ENCODE measurements around the gene ICE1. TPM values are rescaled to one million over a fixed set of nuclear protein-coding genes. Genes with fewer than 3 reads are reported as not detected.
"Not testable (repeated sequence)": the region's sequence is repeated elsewhere in the genome, so short reads cannot be mapped to it uniquely, and the experiment has no call there.

The ICE1 gene
- total RNA-seq, 1 donor from 2014 or later, result 31.8 TPM

DNA sequence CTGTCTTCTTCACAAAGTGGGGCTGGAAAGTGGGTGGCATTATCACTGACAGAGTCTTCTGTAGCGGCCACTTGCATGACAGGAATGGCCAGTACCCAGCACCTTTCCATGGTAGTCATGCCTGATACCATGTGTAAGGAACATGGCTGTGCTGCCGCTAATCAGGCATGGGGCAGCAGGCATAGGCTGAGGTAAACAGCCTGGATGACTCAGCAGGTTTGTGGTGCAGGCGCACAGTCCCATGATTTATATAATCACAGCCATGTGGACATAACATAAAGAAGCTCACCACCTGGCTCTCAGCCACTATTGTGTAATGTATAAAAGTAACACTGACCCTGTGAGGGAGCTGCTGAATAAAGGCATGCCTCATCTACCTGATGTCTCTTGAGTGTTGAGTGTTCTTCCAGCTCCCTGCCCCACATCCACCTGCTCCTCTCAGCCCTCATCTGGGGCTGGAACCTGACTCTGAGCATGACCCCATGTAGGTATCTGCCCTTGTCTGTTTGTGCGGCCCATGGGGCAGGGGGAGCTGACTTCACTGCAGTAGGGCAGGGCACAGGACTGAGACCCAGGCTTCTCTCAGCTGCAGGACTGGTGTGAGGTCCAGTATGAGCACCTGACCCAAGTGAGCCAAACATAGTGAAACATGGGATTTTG is 13.2 kb upstream of the ICE1 start:
- no peaks in the 10 kb centered on the region for H3K4me1 Mint-ChIP-seq (ENCODE audit: low read depth)
- peaks cover 44% of the 10 kb centered on the region for H3K9me3 Mint-ChIP-seq
- H3K4me3 Mint-ChIP-seq (ENCODE audit: low read depth), result no peak overlapping the region
- no peak for DNase-seq (ENCODE audit: low spot score)
- no peaks in the 10 kb centered on the region for H3K27me3 Mint-ChIP-seq (ENCODE audit: low read depth)
- H3K27ac Mint-ChIP-seq, result no peak overlapping the region
- intact Hi-C loops (cut with micrococcal nuclease), result no loop called here
- no peaks in the 10 kb centered on the region for H3K36me3 Mint-ChIP-seq (ENCODE audit: low read depth)

DNA sequence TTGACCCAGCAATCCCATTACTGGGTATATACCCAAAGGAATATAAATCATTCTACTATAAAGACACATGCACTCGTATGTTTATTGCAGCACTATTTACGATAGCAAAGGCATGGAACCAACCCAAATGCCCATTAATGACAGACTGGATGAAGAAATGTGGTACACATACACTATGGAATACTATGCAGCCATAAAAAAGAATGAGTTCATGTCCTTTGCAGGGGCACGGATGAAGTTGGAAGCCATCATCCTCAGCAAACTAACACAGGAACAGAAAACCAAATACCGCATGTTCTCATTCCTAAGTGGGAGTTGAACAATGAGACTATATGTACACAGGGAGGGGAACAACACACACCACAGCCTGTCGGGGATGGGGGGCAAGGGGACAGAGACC is 8.6 kb upstream of the ICE1 start:
- not testable (repeated sequence) for H3K27me3 Mint-ChIP-seq (ENCODE audit: low read depth)
- H3K9me3 Mint-ChIP-seq, result peaks cover 33% of the 10 kb centered on the region

DNA sequence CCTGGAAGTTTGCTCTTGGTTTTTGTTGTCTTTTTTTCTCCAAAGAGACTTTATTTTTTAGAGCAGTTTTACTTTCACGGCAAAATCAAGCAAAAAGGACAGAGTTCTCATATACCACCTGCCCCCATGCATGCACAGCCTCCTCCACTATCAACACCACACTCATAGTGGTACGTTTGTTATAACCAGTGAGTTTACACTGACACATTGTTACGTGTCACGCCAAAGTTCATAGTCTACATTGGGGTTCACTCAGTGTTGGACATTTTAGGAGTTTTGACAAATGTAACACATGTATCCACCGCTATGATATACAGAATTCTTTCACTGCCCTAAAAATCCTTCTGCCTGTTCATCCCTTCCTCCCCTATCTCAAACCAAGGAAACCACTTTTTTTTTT is 7.5 kb upstream of the ICE1 start:
- no peak overlapping the region for H3K4me3 Mint-ChIP-seq (ENCODE audit: low read depth)
- intact Hi-C loops (cut with micrococcal nuclease), result no loop called here
- peaks cover 2% of the 10 kb centered on the region for H3K4me1 Mint-ChIP-seq (ENCODE audit: low read depth)
- H3K27ac Mint-ChIP-seq, result no peak overlapping the region
- no peak for DNase-seq (ENCODE audit: low spot score)
- H3K27me3 Mint-ChIP-seq (ENCODE audit: low read depth), result no peaks in the 10 kb centered on the region
- peaks cover 22% of the 10 kb centered on the region for H3K9me3 Mint-ChIP-seq
- H3K36me3 Mint-ChIP-seq (ENCODE audit: low read depth), result no peaks in the 10 kb centered on the region

More for the DNA sequence above, 8.6 kb upstream of the ICE1 start:
- H3K4me3 Mint-ChIP-seq (ENCODE audit: low read depth); H3K36me3 Mint-ChIP-seq (ENCODE audit: low read depth); DNase-seq (ENCODE audit: low spot score); H3K27ac Mint-ChIP-seq; H3K4me1 Mint-ChIP-seq (ENCODE audit: low read depth); intact Hi-C loops (cut with micrococcal nuclease): not testable (repeated sequence)

DNA sequence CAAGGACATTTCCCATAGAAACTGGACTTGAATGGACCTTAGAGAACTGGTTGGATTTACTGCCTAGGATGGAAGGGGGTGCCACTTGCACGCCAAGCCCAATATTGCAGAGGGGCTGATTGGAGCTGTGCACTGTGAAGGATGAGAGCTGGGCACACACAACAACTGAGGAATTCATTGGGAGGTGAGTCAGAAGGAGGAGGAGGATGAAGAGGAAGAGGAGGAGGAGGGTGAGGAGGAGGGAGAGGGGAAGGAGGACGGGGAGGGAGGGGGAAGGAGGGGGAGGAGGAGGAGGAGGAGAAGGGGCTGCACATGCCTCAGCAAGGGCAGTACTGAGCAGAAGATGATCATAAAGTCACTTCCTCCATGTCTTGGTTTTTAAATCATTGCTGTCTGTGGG is 5.7 kb upstream of the ICE1 start:
- intact Hi-C loops (cut with micrococcal nuclease), result no loop called here
- Mint-ChIP-seq H3K27ac (no peak overlapping the region), H3K27me3 (ENCODE audit: low read depth) (no peaks in the 10 kb centered on the region), H3K9me3 (peaks cover 6% of the 10 kb centered on the region), H3K36me3 (ENCODE audit: low read depth) (no peaks in the 10 kb centered on the region), H3K4me1 (ENCODE audit: low read depth) (peaks cover 12% of the 10 kb centered on the region), H3K4me3 (ENCODE audit: low read depth) (no peak overlapping the region)
- DNase-seq (ENCODE audit: low spot score), result no peak

DNA sequence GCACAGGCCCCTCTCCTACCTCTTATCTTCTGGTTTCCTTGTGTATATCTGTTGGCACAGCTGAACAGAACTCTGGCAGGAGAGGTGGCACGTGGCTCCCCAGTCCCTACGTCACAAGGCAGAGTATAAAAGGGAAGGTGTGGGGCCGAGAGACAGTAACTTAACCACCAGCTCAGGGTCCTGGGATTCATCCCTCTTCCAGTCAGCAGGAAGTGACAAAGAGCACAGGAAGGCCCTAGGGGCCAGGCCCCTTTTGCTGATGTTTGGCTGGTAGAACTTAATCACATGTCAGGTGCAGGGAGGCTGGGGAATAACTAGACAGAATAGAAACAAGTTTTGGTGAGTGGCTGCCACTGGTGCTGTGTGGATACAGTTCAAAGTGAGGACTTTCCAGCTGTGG is 4.5 kb upstream of the ICE1 start:
- intact Hi-C loops (cut with micrococcal nuclease), result no loop called here
- peaks cover 4% of the 10 kb centered on the region for H3K9me3 Mint-ChIP-seq
- H3K4me1 Mint-ChIP-seq (ENCODE audit: low read depth), result peaks cover 12% of the 10 kb centered on the region
- no peaks in the 10 kb centered on the region for H3K36me3 Mint-ChIP-seq (ENCODE audit: low read depth)
- H3K4me3 Mint-ChIP-seq (ENCODE audit: low read depth), result no peak overlapping the region
- H3K27ac Mint-ChIP-seq, result no peak overlapping the region
- no peak for DNase-seq (ENCODE audit: low spot score)
- no peaks in the 10 kb centered on the region for H3K27me3 Mint-ChIP-seq (ENCODE audit: low read depth)

DNA sequence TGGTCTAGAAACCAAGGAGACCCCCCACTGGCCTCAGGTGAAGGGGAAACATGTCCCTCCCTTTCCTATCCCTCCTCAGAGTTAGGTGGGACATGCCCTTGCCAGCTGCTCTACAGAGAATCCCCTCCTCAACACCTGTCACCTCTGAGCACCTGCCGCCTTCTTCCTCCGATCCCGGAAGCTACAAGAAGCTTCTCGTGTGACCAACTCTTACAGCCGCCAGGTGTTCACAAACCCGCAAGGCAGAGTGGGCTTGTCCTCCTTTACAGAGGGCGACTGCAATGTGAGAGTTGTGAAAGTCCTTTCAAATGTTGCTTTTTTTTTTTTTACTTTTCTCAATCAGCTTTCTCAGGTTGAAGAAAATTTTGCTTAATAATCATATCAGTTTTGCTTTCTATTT is 3.7 kb upstream of the ICE1 start:
- Mint-ChIP-seq H3K4me3 (ENCODE audit: low read depth) (no peak overlapping the region), H3K27me3 (ENCODE audit: low read depth) (no peaks in the 10 kb centered on the region), H3K36me3 (ENCODE audit: low read depth) (no peaks in the 10 kb centered on the region), H3K9me3 (no peaks in the 10 kb centered on the region), H3K27ac (no peak overlapping the region), H3K4me1 (ENCODE audit: low read depth) (peaks cover 12% of the 10 kb centered on the region)
- no peak for DNase-seq (ENCODE audit: low spot score)
- intact Hi-C loops (cut with micrococcal nuclease), result no loop called here

DNA sequence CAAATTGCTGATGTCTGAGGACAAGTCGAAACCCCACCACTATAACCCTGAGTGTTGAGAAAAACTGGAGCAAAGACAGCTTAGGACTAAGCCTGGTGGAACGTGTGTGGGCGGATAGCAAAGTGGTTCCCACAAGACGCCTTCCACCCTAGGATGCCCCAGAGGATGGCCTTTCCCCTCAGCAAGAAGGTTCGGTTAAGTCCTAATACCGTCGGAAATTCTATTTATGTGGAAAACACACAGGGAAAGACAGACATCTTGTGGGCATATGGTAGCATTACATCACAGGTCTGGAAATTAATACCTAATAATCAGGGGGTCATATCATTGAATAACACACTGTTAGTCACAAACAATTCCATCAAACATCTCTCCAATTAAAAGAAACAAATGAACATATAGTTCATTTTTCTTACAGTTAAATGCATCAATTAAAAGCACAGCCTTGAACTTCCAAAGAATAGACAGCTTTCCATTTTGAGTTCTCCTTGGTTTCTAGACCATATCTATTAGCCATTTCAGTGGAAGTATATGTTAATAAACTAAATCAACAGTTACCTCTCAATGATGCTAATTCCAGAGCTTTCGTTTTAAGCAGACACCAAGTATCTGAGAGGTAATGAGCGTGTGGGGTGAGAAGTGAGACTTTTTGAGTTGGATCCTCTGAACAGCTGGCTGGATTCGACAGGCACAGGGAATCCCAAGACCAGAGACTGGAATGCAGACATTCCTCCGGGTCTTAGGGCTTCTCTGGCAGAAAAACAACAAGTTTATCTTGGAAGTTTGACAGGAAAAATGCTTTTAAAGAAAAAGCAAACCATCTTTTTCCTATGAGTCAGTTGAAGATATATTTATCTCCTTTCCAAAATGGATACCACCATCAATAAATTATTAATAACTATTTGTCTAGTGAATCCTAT is 2.9 kb upstream of the ICE1 start:
- intact Hi-C loops (cut with micrococcal nuclease), result loop anchor here (5.0 kb wide), 2 partner anchors 63 to 1078 kb away; no protein-coding TSS in a partner anchor
- H3K27ac Mint-ChIP-seq, result no peak overlapping the region
- no peaks in the 10 kb centered on the region for H3K9me3 Mint-ChIP-seq
- H3K36me3 Mint-ChIP-seq (ENCODE audit: low read depth), result no peaks in the 10 kb centered on the region
- H3K27me3 Mint-ChIP-seq (ENCODE audit: low read depth), result no peaks in the 10 kb centered on the region
- H3K4me1 Mint-ChIP-seq (ENCODE audit: low read depth), result peaks cover 12% of the 10 kb centered on the region
- no peak overlapping the region for H3K4me3 Mint-ChIP-seq (ENCODE audit: low read depth)
- no peak for DNase-seq (ENCODE audit: low spot score)

DNA sequence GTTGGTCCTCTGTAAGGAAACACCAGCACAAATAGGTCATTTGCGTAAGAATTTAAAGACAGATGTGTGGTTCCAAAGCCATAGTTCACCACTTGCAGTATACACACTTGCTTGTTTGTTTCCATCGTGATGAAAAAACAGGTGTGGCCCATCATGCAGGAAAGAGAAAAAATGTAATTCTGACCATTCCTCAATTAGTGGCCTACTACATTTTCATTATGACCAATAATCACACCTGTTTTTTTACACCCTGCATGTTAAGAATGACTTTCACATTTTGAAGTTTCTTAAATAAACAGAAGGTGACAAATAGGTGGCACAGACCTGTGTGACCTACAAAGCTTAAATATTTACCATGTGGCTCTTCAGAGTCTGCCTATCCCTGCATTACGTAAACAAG is 2.2 kb upstream of the ICE1 start:
- no peak overlapping the region for H3K4me3 Mint-ChIP-seq (ENCODE audit: low read depth)
- intact Hi-C loops (cut with micrococcal nuclease), result loop anchor here (5.0 kb wide), 2 partner anchors 62 to 1077 kb away; no protein-coding TSS in a partner anchor
- no peak overlapping the region for H3K27ac Mint-ChIP-seq

DNA sequence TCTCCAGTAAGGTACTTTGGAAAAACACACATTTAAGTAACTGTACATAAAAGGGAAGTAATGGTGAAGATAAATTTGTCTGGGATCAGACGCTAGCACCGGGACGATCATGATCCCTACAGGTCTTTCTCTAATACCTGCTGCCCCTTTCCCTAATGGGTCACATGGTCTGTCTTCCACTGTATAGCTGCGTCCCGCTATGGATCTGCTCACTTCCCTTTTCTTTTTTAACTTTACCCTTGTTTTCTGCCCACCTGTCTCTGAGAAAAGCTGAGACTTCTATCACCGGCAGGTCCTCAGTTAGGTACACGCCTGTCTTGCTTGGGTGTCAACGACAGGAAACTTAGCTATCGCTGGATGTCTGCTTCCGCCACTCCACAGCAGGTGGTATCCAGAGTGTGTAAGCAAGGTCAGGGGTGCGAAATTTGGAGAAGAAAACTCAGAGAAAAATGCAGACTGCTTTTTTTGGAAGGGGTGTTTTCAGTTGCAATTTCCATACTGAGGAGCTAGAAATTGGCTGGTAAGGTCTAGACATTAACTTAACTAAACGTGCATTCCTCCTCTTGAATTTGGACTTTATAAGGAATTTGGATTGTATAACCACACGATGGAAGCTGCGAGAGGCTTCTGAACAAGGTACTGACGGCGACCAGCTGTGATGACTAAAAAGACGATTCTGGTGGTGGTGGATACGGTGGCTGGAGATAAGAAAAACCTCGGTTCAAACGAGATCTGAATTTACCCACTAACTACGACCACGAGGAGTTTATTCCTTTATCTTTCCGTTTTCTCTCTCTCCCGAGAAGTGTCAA is 1.1 kb upstream of the ICE1 start:
- intact Hi-C loops (cut with micrococcal nuclease), result loop anchor here (5.0 kb wide), 2 partner anchors 61 to 1076 kb away; no protein-coding TSS in a partner anchor
- no peaks in the 10 kb centered on the region for H3K27me3 Mint-ChIP-seq (ENCODE audit: low read depth)
- peak; percentile 17 for DNase-seq (ENCODE audit: low spot score)
- peak overlapping the region; percentile 91 for H3K4me3 Mint-ChIP-seq (ENCODE audit: low read depth)
- H3K36me3 Mint-ChIP-seq (ENCODE audit: low read depth), result no peaks in the 10 kb centered on the region
- peak overlapping the region; percentile 90 for H3K27ac Mint-ChIP-seq
- no peaks in the 10 kb centered on the region for H3K9me3 Mint-ChIP-seq
- H3K4me1 Mint-ChIP-seq (ENCODE audit: low read depth), result peaks cover 12% of the 10 kb centered on the region

More for the DNA sequence above, 2.2 kb upstream of the ICE1 start:
- no peak for DNase-seq (ENCODE audit: low spot score)
- Mint-ChIP-seq H3K27me3 (ENCODE audit: low read depth) (no peaks in the 10 kb centered on the region), H3K9me3 (no peaks in the 10 kb centered on the region), H3K36me3 (ENCODE audit: low read depth) (no peaks in the 10 kb centered on the region), H3K4me1 (ENCODE audit: low read depth) (peaks cover 12% of the 10 kb centered on the region)

DNA sequence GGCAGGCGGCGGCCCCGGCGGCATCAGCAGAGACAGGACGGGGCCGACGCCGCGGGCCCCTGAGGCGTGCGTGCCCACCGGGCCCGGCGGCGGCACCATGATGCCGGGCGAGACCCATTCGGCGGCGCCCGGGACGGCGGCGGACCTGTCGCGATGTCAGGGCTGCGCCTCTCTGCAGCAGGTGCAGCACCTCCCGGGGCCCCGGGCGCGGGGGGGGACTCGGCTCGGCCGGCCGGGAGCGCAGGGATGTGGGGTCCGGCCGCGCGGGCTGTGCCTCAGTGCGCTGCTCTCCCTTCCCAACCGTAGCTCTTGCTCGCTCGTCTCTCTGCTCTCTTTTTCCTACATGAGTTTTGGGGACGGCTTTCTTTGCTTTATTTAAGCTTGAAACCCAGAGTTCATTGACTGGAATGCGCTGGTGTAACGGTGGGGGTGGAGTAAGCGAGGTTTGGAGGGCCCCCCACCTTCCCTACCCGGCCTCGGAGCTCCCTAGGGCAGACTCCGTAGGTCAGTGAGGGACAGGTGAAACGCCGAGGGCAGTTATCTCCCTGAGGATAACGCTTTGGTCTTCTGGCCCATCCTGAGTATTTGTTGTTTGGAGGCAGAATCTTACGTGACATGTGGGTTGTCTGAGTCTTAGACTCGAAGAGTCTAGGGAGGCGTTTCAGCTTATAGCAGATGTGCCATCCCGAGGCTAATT is 490 bp downstream of the ICE1 start:
- Mint-ChIP-seq H3K36me3 (ENCODE audit: low read depth) (peaks cover 4% of the 10 kb centered on the region), H3K4me3 (ENCODE audit: low read depth) (peak overlapping the region; percentile 91), H3K9me3 (no peaks in the 10 kb centered on the region), H3K4me1 (ENCODE audit: low read depth) (peaks cover 16% of the 10 kb centered on the region), H3K27ac (peak overlapping the region; percentile 90), H3K27me3 (ENCODE audit: low read depth) (no peaks in the 10 kb centered on the region)
- DNase-seq (ENCODE audit: low spot score), result no peak
- intact Hi-C loops (cut with micrococcal nuclease), result loop anchor here (1.0 to 5.0 kb wide), 8 partner anchors 59 to 1406 kb away; partner anchors contain the start of genes MED10, NSUN2, SRD5A1 and TENT4A

DNA sequence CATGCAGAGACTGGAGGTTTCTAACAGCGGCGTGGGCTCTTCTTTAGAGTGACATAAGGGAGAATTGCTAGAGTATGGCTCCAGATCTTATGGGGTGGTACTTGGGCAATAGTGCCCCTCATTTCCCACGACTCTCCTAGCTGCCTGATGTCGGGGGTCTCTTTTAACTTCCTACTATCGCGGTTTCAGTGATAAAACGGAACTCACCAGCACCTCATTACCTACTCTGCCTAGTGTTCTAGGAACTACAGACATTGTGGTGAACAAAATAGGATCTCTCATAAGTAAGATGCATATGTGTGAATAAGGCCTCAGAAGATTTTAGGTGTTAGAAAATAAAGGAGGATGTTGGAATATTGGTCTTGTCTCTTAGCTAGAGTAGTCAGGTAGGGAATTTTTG is 1.1 kb downstream of the ICE1 start:
- no peaks in the 10 kb centered on the region for H3K9me3 Mint-ChIP-seq
- intact Hi-C loops (cut with micrococcal nuclease), result loop anchor here (2.0 to 5.0 kb wide), 4 partner anchors 59 to 1405 kb away; partner anchors contain the start of genes NSUN2 and SRD5A1
- H3K4me3 Mint-ChIP-seq (ENCODE audit: low read depth), result no peak overlapping the region
- no peak for DNase-seq (ENCODE audit: low spot score)
- peaks cover 16% of the 10 kb centered on the region for H3K4me1 Mint-ChIP-seq (ENCODE audit: low read depth)
- no peaks in the 10 kb centered on the region for H3K27me3 Mint-ChIP-seq (ENCODE audit: low read depth)
- H3K27ac Mint-ChIP-seq, result no peak overlapping the region
- peaks cover 5% of the 10 kb centered on the region for H3K36me3 Mint-ChIP-seq (ENCODE audit: low read depth)

DNA sequence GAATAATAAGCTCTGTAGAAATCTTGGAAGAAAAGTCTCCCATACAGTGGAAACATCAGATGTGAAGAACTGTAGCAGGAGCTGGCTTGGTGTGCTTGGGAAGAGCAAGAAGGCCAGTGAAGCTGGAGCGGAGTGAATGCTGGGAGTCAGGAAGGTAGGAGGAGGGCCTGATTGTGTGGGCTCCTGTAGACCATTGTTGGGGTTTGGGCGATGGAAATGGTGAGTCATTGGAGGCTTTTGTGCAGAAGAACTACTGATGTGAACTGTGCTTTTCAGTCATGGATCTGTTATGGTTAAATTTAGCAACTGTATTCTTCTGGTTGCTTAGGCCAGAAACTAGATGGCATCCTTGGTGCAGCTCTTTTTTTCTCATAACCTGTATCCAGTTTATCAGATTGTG is 2.3 kb downstream of the ICE1 start:
- H3K4me1 Mint-ChIP-seq (ENCODE audit: low read depth), result peaks cover 13% of the 10 kb centered on the region
- H3K9me3 Mint-ChIP-seq, result no peaks in the 10 kb centered on the region
- H3K27ac Mint-ChIP-seq, result no peak overlapping the region
- H3K4me3 Mint-ChIP-seq (ENCODE audit: low read depth), result no peak overlapping the region
- no peak for DNase-seq (ENCODE audit: low spot score)
- no peaks in the 10 kb centered on the region for H3K27me3 Mint-ChIP-seq (ENCODE audit: low read depth)
- intact Hi-C loops (cut with micrococcal nuclease), result loop anchor here (5.0 kb wide), 2 partner anchors 58 to 1073 kb away; no protein-coding TSS in a partner anchor
- peaks cover 5% of the 10 kb centered on the region for H3K36me3 Mint-ChIP-seq (ENCODE audit: low read depth)

Measured in activated T-helper 2 cell treated with anti-CD3 and anti-CD28 coated beads, Interferon-gamma antibody, Interleukin-2, Interleukin-4, amounts not matched to agents 10 μg/mL and 5 μg/mL and 100 μg/mL, durations not matched to agents 14 hours and 24 hours and 36 hours (primary cell).